ENCODE measurements around the gene GKN1.

Gene GKN1

DNA sequence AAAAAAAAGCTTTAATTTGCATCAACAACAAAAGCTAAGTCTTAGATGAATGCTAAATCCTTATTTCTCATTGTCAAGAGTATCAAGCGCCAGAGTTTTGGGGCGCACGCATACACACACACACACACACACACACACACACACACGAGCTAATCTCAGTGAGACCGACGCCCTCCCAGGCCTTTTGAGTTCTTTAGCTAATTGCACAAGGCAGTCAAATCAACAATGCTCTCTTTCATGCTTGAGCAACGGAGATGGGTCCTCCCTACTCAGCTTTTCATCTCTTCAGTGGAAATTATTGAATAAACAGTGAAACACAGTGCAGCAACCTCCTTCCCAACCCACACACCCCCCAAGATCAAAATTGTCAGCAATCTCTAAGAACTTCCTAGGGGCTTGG lies 19.2 kb downstream of the GKN1 start:
- no peak for TF ChIP-seq EGR1 (IDR thresholded peaks at IDR 0.05)
- TF ChIP-seq RAD21 (IDR thresholded peaks at IDR 0.05; ENCODE audit: low read depth), result no peak
- TF ChIP-seq, protein P1, sequence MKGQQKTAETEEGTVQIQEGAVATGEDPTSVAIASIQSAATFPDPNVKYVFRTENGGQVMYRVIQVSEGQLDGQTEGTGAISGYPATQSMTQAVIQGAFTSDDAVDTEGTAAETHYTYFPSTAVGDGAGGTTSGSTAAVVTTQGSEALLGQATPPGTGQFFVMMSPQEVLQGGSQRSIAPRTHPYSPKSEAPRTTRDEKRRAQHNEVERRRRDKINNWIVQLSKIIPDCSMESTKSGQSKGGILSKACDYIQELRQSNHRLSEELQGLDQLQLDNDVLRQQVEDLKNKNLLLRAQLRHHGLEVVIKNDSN (IDR thresholded peaks at IDR 0.05), result no peak
- no peak for TF ChIP-seq EP300 (IDR thresholded peaks at IDR 0.05; ENCODE audit: borderline replicate concordance)
- TF ChIP-seq TCF12 (IDR thresholded peaks at IDR 0.05; ENCODE audit: low read depth), result no peak
- TF ChIP-seq TEAD4 (IDR thresholded peaks at IDR 0.05), result no peak
- no peak for TF ChIP-seq CEBPB (IDR thresholded peaks at IDR 0.05)
- TF ChIP-seq, protein P2, sequence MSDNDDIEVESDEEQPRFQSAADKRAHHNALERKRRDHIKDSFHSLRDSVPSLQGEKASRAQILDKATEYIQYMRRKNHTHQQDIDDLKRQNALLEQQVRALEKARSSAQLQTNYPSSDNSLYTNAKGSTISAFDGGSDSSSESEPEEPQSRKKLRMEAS (IDR thresholded peaks at IDR 0.05), result no peak
- TF ChIP-seq TAF1 (IDR thresholded peaks at IDR 0.05; ENCODE audit: low read depth), result no peak
- TF ChIP-seq, protein P3, sequence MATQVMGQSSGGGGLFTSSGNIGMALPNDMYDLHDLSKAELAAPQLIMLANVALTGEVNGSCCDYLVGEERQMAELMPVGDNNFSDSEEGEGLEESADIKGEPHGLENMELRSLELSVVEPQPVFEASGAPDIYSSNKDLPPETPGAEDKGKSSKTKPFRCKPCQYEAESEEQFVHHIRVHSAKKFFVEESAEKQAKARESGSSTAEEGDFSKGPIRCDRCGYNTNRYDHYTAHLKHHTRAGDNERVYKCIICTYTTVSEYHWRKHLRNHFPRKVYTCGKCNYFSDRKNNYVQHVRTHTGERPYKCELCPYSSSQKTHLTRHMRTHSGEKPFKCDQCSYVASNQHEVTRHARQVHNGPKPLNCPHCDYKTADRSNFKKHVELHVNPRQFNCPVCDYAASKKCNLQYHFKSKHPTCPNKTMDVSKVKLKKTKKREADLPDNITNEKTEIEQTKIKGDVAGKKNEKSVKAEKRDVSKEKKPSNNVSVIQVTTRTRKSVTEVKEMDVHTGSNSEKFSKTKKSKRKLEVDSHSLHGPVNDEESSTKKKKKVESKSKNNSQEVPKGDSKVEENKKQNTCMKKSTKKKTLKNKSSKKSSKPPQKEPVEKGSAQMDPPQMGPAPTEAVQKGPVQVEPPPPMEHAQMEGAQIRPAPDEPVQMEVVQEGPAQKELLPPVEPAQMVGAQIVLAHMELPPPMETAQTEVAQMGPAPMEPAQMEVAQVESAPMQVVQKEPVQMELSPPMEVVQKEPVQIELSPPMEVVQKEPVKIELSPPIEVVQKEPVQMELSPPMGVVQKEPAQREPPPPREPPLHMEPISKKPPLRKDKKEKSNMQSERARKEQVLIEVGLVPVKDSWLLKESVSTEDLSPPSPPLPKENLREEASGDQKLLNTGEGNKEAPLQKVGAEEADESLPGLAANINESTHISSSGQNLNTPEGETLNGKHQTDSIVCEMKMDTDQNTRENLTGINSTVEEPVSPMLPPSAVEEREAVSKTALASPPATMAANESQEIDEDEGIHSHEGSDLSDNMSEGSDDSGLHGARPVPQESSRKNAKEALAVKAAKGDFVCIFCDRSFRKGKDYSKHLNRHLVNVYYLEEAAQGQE (IDR thresholded peaks at IDR 0.05; ENCODE audit: low read depth), result no peak
- TF ChIP-seq NFIC (IDR thresholded peaks at IDR 0.05), result no peak
- no peak for TF ChIP-seq CREB1 (IDR thresholded peaks at IDR 0.05; ENCODE audit: low read depth)
- no peak for TF ChIP-seq FOXM1 (IDR thresholded peaks at IDR 0.05; ENCODE audit: borderline replicate concordance, low read depth)
- no peak for TF ChIP-seq ZBTB7A (IDR thresholded peaks at IDR 0.05; ENCODE audit: low read depth)
- no peak for TF ChIP-seq YY1 (IDR thresholded peaks at IDR 0.05; ENCODE audit: low read depth)

DNA sequence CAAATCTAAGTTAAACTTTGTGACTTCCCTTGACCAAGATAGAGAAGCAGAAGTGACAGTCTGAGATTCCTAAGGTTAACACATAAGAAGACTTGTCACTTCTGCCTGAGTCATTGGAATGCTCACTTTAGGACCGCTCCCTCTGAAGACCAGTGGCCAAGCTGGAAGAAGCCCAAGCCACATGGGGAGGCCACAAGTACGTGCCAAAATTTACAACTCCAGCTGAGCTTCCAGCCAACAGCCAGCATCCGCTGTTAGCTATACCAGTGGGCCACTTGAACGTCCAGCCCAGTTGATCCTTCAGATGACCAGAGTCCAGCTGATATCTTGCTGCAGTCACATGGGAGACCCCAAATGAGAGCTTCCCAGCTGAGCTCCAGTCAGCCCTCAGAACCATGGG lies 20.4 kb downstream of the GKN1 start:
- TF ChIP-seq TCF12 (IDR thresholded peaks at IDR 0.05; ENCODE audit: low read depth), result peak; percentile 53; the same call in 1 of the 2 replicates
- no peak for TF ChIP-seq CEBPB (IDR thresholded peaks at IDR 0.05)
- peak; percentile 90 for TF ChIP-seq NFIC (IDR thresholded peaks at IDR 0.05)
- TF ChIP-seq, protein P2 (IDR thresholded peaks at IDR 0.05), result peak; percentile 38
- TF ChIP-seq TEAD4 (IDR thresholded peaks at IDR 0.05), result 0 out of 2 replicates have a peak, but pooled peaks have one; percentile 23

DNA sequence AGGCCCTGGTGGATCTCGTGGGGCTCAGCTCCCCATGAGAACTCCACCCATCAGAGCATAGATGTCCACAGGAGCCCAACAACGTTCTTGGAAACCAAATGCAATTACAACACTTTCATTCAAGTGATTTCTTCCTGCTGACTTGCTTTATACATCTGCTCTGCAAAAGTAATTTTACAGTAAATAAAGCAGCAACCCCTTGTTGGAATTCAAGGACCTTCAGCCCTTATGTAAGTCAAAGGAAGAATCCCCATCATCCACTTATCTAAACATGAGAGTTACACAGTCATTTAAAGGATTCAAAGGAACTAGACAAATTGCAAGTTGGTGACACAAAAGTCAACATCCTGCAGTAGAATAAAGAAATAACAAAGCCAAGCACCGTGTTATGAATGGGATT lies 21.5 kb downstream of the GKN1 start:
- TF ChIP-seq, protein P3 (IDR thresholded peaks at IDR 0.05; ENCODE audit: low read depth), result no peak
- TF ChIP-seq FOXM1 (IDR thresholded peaks at IDR 0.05; ENCODE audit: borderline replicate concordance, low read depth) (no peak), NFIC (IDR thresholded peaks at IDR 0.05) (no peak), TAF1 (IDR thresholded peaks at IDR 0.05; ENCODE audit: low read depth) (no peak), YY1 (IDR thresholded peaks at IDR 0.05; ENCODE audit: low read depth) (no peak), TEAD4 (IDR thresholded peaks at IDR 0.05) (no peak), TCF12 (IDR thresholded peaks at IDR 0.05; ENCODE audit: low read depth) (no peak), ZBTB7A (IDR thresholded peaks at IDR 0.05; ENCODE audit: low read depth) (no peak), RAD21 (IDR thresholded peaks at IDR 0.05; ENCODE audit: low read depth) (no peak)
- TF ChIP-seq, protein P1 (IDR thresholded peaks at IDR 0.05), result no peak

DNA sequence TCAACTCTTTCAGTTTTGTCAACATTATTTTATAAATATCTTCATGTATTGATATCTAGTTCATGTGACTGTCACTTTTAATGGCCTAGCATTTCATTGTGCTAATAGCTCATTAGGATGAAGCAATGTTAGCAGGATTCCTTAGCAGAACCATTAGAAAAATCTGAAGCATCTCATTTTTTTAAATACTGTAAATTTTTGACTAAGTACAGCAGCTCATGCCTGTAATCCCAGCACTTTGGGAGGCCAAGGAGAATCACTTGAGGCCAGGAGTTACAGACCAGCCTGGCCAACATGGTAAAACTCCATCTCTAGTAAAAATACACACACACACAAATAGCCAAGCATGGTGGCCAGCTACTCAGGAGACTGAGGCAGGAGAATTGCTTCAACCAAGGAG lies 23.0 kb downstream of the GKN1 start:
- TF ChIP-seq TEAD4 (IDR thresholded peaks at IDR 0.05) (no peak), YY1 (IDR thresholded peaks at IDR 0.05; ENCODE audit: low read depth) (no peak), ZBTB7A (IDR thresholded peaks at IDR 0.05; ENCODE audit: low read depth) (no peak), NFIC (IDR thresholded peaks at IDR 0.05) (no peak), EP300 (IDR thresholded peaks at IDR 0.05; ENCODE audit: borderline replicate concordance) (no peak), TAF1 (IDR thresholded peaks at IDR 0.05; ENCODE audit: low read depth) (no peak), FOXM1 (IDR thresholded peaks at IDR 0.05; ENCODE audit: borderline replicate concordance, low read depth) (no peak), TCF12 (IDR thresholded peaks at IDR 0.05; ENCODE audit: low read depth) (no peak), RAD21 (IDR thresholded peaks at IDR 0.05; ENCODE audit: low read depth) (no peak)
- TF ChIP-seq, protein P2 (IDR thresholded peaks at IDR 0.05), result no peak
- TF ChIP-seq, protein P1 (IDR thresholded peaks at IDR 0.05), result no peak
- TF ChIP-seq, protein P3 (IDR thresholded peaks at IDR 0.05; ENCODE audit: low read depth), result no peak

All from Ishikawa (cell line).